Vagina (tissue), 2 donors: ENCODE results near the gene MAFF.

Experiments
- POLR2A ChIP-seq, 2 donors: fragments of 450-650 bp; IDR thresholded peaks; one replicate each; pipeline ENCODE4 v1.6.1; 2017; ENCODE audit warnings: antibody characterized with exemption in 2 of 2, mild to moderate bottlenecking in 2 of 2, moderate library complexity in 2 of 2
- TF ChIP-seq, protein P1 (sequence below), 3 experiments: fragments of 450-650 bp in 2 of 3; fragments of 200-600 bp in 1 of 3; sonication (generic) in 1 of 3; IDR thresholded peaks; one replicate each; pipeline ENCODE4 v1.5.1; 2017 to 2019; ENCODE audit warnings: antibody characterized with exemption in 3 of 3, mild to moderate bottlenecking in 2 of 3, moderate library complexity in 2 of 3

DNA sequence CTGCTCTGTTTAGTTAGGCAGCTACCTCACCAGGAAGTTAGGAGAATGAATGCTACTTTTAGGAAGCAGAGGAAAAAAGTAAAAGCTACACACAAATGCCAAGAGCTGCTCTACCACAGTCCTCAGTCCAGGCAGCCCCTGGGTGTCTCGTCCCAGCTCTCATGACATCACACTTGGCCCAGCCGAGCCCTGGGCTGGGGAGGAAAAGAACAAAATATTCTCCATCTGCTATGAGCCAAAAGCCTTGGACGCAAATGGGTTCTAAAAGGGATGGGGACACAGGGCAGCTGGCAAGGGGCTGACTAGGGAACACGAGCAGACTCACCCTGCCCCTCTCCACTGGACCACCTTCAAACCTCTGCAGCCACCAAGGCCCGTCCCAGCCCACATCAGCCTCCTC, 44.9 kb downstream of the MAFF start:
- TF ChIP-seq, protein P1, sequence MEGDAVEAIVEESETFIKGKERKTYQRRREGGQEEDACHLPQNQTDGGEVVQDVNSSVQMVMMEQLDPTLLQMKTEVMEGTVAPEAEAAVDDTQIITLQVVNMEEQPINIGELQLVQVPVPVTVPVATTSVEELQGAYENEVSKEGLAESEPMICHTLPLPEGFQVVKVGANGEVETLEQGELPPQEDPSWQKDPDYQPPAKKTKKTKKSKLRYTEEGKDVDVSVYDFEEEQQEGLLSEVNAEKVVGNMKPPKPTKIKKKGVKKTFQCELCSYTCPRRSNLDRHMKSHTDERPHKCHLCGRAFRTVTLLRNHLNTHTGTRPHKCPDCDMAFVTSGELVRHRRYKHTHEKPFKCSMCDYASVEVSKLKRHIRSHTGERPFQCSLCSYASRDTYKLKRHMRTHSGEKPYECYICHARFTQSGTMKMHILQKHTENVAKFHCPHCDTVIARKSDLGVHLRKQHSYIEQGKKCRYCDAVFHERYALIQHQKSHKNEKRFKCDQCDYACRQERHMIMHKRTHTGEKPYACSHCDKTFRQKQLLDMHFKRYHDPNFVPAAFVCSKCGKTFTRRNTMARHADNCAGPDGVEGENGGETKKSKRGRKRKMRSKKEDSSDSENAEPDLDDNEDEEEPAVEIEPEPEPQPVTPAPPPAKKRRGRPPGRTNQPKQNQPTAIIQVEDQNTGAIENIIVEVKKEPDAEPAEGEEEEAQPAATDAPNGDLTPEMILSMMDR (IDR thresholded peaks at IDR 0.05): no peak
- TF ChIP-seq POLR2A (IDR thresholded peaks at IDR 0.05): no peak
